CD4-positive, alpha-beta T cell treated with Interleukin-21 for 1 hour (primary cell): ENCODE measurements around the gene NOSTRIN.
A peak's percentile ranks its signal among the peaks of the same experiment; 100 is the strongest.

ENCODE experiments used
- DNase-seq: peaks from one replicate; pipeline ENCODE4 v3.0.0-alpha.2; 2020

The NOSTRIN gene

GRCh38 chr2:168890006-168890782, 87.8 kb downstream of the NOSTRIN start, which contains the start of gene SPC25:
TSS of gene SPC25 (minus strand) at chr2:168890430. CDS start at chr2:168889519, 911 bp downstream.
- DNase-seq = peak; percentile 93

GRCh38 chr2:168892327-168892726, 89.9 kb downstream of the NOSTRIN start:
- no peak for DNase-seq

- no peak for DNase-seq
These were observed 91.7 kb downstream of the NOSTRIN start for GRCh38 chr2:168894101-168894500.

- no peak for DNase-seq
These were observed 92.3 kb downstream of the NOSTRIN start for GRCh38 chr2:168894720-168895119.

GRCh38 chr2:168895771-168896170, 93.3 kb downstream of the NOSTRIN start:
- no peak for DNase-seq

GRCh38 chr2:168896783-168897182, 94.3 kb downstream of the NOSTRIN start:
- no peak for DNase-seq

GRCh38 chr2:168897449-168897848, 95.0 kb downstream of the NOSTRIN start:
- no peak for DNase-seq

- no peak for DNase-seq
These were observed 98.6 kb downstream of the NOSTRIN start, which contains the start of gene G6PC2 for GRCh38 chr2:168901003-168901402. TSS of gene G6PC2 (plus strand) at chr2:168901291. CDS start at chr2:168901332, 41 bp downstream.

GRCh38 chr2:168903888-168904287, 101.5 kb downstream of the NOSTRIN start:
- DNase-seq = no peak

- no peak for DNase-seq
These were observed 101.9 kb downstream of the NOSTRIN start for GRCh38 chr2:168904358-168904757.

GRCh38 chr2:168907940-168908662, 105.7 kb downstream of the NOSTRIN start:
- no peak for DNase-seq

- DNase-seq = no peak
These were observed 107.9 kb downstream of the NOSTRIN start for GRCh38 chr2:168910330-168910729.

GRCh38 chr2:168912466-168912865, 110.0 kb downstream of the NOSTRIN start:
- no peak for DNase-seq

- no peak for DNase-seq
These were observed 110.5 kb downstream of the NOSTRIN start for GRCh38 chr2:168912901-168913369.

GRCh38 chr2:168913495-168913894, 111.1 kb downstream of the NOSTRIN start:
- no peak for DNase-seq
